PC-3 (cell line): ENCODE results near the gene ATXN2L. TPM values are rescaled to one million over a fixed set of nuclear protein-coding genes. Genes with fewer than 3 reads are reported as not detected.

Experiments used
- ATAC-seq: fragments of 200-7000 bp; cut with Tn5 transposase; 2 replicates; pipeline ENCODE4 v1.9.1; 2020; ENCODE audit warnings: mild to moderate bottlenecking, moderate library complexity
- BruUV-seq: library from RNA; stranded (reverse); fragments of 400-500 nt; replicated peaks from 2 replicates; lab custom pipeline; 2021; lab: Mats Ljungman, UMichigan
- CTCF ChIA-PET: fragments of 300-600 bp; sonication (Branson Sonifier 250); formaldehyde crosslinking; loops from one replicate; lab custom pipeline; 2022; ENCODE audit warnings: antibody characterized with exemption; lab: Charles Lee
- POLR2A ChIA-PET: fragments of 300-600 bp; sonication (Branson Sonifier 250); formaldehyde crosslinking; loops from one replicate; lab custom pipeline; 2022; ENCODE audit warnings: antibody characterized with exemption; ENCODE audit not compliant: unreplicated experiment; lab: Charles Lee
- DNase-seq: peaks from one replicate; pipeline ENCODE4 v3.0.0-alpha.2; 2015
- H2AFZ ChIP-seq: fragments of 300-600 bp; sonication (generic); 2 replicates; pipeline ENCODE4 v1.6.0; 2016; ENCODE audit warnings: antibody characterized with exemption, low read length
- H3F3A ChIP-seq: fragments of 300-600 bp; sonication (generic); one replicate; pipeline ENCODE4 v1.6.0; 2017; ENCODE audit warnings: antibody characterized with exemption, low read length, control low read depth, mild to moderate bottlenecking; ENCODE audit not compliant: unreplicated experiment
- H3K27ac ChIP-seq: fragments of 300-600 bp; sonication (generic); 2 replicates; pipeline ENCODE4 v1.5.1; 2016; ENCODE audit warnings: mild to moderate bottlenecking, low read length
- H3K27me3 ChIP-seq: fragments of 300-600 bp; sonication (generic); 2 replicates; pipeline ENCODE4 v1.6.1; 2016; ENCODE audit warnings: low read length, mixed read lengths
- H3K36me3 ChIP-seq: fragments of 300-600 bp; sonication (generic); 2 replicates; pipeline ENCODE4 v1.6.1; 2016; ENCODE audit warnings: low read depth, mixed run types, low read length, mixed read lengths
- H3K4me1 ChIP-seq: fragments of 300-600 bp; sonication (generic); 2 replicates; pipeline ENCODE4 v1.5.1; 2016; ENCODE audit warnings: low read length; ENCODE audit not compliant: insufficient read depth
- H3K4me2 ChIP-seq: fragments of 300-600 bp; sonication (generic); 2 replicates; pipeline ENCODE4 v1.6.0; 2016; ENCODE audit warnings: low read length
- H3K4me3 ChIP-seq: fragments of 300-600 bp; sonication (generic); 2 replicates; pipeline ENCODE4 v1.5.1; 2016; ENCODE audit warnings: mild to moderate bottlenecking, low read length, mixed read lengths
- H3K79me2 ChIP-seq: fragments of 300-600 bp; sonication (generic); 2 replicates; pipeline ENCODE4 v1.6.1; 2017; ENCODE audit warnings: low read length, mixed read lengths
- H3K9ac ChIP-seq: fragments of 300-600 bp; sonication (generic); 2 replicates; pipeline ENCODE4 v1.6.0; 2016; ENCODE audit warnings: mild to moderate bottlenecking, low read length
- H3K9me2 ChIP-seq: fragments of 300-600 bp; sonication (generic); replicated peaks from 2 replicates; pipeline ENCODE4 v1.6.1; 2016; ENCODE audit warnings: mixed run types, low read length, mixed read lengths
- H3K9me3 ChIP-seq: fragments of 300-600 bp; sonication (generic); 2 replicates; pipeline ENCODE4 v1.6.1; 2016; ENCODE audit warnings: low read length, mixed read lengths
- H4K20me1 ChIP-seq: fragments of 300-600 bp; sonication (generic); 2 replicates; pipeline ENCODE4 v1.6.1; 2016; ENCODE audit warnings: low read length, mixed read lengths
- EZH2 ChIP-seq: fragments of 300-600 bp; sonication (generic); IDR thresholded peaks from one replicate; pipeline ENCODE4 v1.6.1; 2017; ENCODE audit warnings: antibody characterized with exemption, mild to moderate bottlenecking, low read length; ENCODE audit not compliant: unreplicated experiment
- EZH2phosphoT487 ChIP-seq: fragments of 300-600 bp; sonication (generic); IDR thresholded peaks from 2 replicates; pipeline ENCODE4 v1.6.1; 2018; ENCODE audit warnings: mild to moderate bottlenecking, antibody characterized with exemption, low read length, borderline replicate concordance
- intact Hi-C: fragments of 100-400 bp; cut with micrococcal nuclease; formaldehyde crosslinking; loops from 2 replicates; pipeline ENCODE4 v1.9.0; 2023
- total RNA-seq: library from RNA; depleted of rRNA; stranded (reverse); fragments of >200 nt; gene quantifications from 2 replicates; pipeline ENCODE4 v1.2.3, GENCODE V29; 2014
- TF ChIP-seq, protein P1 (sequence below): fragments of 300-600 bp; sonication (generic); conservative IDR thresholded peaks from 2 replicates; pipeline ENCODE4 v1.5.1; 2017; ENCODE audit warnings: antibody characterized with exemption, low read depth, mild to moderate bottlenecking, low read length

ATXN2L gene
- total RNA-seq, 1 experiment from 2014 or later: 65.8 TPM

DNA sequence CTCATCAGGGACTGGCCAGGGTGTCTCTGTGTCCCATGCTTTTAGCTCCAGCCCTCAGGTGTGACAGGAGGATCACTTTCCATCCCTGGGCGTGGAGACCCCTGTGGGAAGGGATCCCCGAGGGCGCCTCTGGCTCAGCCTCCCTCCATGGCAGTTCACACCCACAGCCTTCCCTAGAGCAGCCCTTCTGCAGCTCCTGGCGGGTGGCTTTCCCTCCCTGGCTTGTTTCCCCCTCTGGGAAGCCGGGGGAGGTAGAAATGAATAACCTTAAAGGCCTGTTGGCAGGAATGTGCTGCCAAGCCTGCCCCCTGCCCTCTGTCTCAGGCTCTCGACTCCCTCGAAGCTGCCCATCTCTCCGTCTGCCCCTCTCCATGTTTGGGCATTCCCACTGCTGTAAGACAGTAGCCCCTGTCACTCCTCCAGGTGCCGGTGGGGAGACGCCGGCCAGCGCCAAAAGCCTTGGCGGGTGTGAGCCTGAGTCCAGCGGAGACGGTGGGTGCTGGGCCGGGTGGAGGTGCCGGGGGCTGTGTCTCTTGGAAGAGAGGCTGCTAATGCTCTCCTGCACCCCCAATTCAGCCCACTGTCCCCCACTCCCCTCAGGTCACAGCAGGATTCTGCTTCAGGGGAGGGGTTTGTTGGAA, 53.3 kb downstream of the ATXN2L start:
- Histone ChIP-seq H3K4me1 (peaks cover 8% of the 10 kb centered on the region; the same call in 1 of the 2 replicates), H4K20me1 (no peaks in the 10 kb centered on the region), H3K4me3 (no peak overlapping the region), H3K9me2 (no peaks in the 10 kb centered on the region), H3K27me3 (no peaks in the 10 kb centered on the region), H3K36me3 (no peaks in the 10 kb centered on the region; the same call in 1 of the 2 replicates), H3K27ac (no peak overlapping the region), H2AFZ (no peak overlapping the region), H3K79me2 (no peaks in the 10 kb centered on the region), H3K4me2 (no peak overlapping the region), H3K9ac (no peak overlapping the region), H3F3A (no peaks in the 10 kb centered on the region), H3K9me3 (no peaks in the 10 kb centered on the region)
- ATAC-seq (no peak), DNase-seq (no peak)
- POLR2A ChIA-PET: no interaction called here
- no TSS peak for BruUV-seq
- no peak for TF ChIP-seq EZH2
- TF ChIP-seq, protein P1, sequence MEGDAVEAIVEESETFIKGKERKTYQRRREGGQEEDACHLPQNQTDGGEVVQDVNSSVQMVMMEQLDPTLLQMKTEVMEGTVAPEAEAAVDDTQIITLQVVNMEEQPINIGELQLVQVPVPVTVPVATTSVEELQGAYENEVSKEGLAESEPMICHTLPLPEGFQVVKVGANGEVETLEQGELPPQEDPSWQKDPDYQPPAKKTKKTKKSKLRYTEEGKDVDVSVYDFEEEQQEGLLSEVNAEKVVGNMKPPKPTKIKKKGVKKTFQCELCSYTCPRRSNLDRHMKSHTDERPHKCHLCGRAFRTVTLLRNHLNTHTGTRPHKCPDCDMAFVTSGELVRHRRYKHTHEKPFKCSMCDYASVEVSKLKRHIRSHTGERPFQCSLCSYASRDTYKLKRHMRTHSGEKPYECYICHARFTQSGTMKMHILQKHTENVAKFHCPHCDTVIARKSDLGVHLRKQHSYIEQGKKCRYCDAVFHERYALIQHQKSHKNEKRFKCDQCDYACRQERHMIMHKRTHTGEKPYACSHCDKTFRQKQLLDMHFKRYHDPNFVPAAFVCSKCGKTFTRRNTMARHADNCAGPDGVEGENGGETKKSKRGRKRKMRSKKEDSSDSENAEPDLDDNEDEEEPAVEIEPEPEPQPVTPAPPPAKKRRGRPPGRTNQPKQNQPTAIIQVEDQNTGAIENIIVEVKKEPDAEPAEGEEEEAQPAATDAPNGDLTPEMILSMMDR: no peak
- TF ChIP-seq EZH2phosphoT487: no peak
- intact Hi-C loops: no loop called here
- CTCF ChIA-PET: no interaction called here

DNA sequence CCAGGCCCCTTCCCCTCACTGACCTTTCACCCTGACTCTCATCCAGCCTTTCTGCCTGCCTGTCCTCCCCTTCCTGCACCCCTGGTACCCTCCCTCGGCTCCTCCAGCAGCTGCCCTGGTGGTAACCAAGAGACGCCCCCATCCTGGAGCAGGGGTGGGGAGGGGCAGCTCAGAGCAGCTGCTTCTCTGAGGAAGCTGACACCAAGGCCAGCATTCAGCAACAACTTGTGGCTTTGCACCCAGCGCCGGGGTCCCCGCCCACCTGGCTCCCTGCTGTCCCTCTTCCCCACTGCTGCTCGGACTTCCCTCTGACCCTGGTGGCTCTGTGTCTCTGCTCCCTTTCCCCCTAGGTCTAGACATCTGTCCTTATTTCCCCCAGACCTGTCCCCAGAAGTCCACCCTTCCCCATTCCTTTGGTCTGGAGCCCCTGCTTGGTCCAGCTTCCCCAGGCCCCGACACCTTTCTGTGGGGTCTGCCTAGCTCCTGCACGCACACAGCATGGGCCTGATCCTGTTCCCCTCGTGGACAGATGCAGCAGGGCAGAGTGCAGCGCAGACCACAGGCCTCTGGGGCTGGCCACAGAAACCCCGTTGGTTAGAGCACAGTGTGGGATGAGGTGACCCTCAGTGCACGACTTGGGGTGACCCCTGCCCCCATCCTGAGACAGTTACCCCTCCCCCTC, 54.3 kb downstream of the ATXN2L start:
- DNase-seq (no peak), ATAC-seq (no peak)
- H2AFZ ChIP-seq: no peak overlapping the region
- H3K9me2 ChIP-seq: no peaks in the 10 kb centered on the region
- H4K20me1 ChIP-seq: no peaks in the 10 kb centered on the region
- no peak overlapping the region for H3K9ac ChIP-seq
- no peak overlapping the region for H3K27ac ChIP-seq
- H3F3A ChIP-seq: no peaks in the 10 kb centered on the region
- intact Hi-C loops: no loop called here
- peaks cover 8% of the 10 kb centered on the region; the same call in 1 of the 2 replicates for H3K4me1 ChIP-seq
- TF ChIP-seq EZH2phosphoT487 (no peak), EZH2 (no peak)
- TF ChIP-seq, protein P1: no peak
- POLR2A ChIA-PET: no interaction called here
- no peak overlapping the region for H3K4me2 ChIP-seq
- CTCF ChIA-PET: no interaction called here
- no peaks in the 10 kb centered on the region for H3K79me2 ChIP-seq
- BruUV-seq: no TSS peak
- H3K4me3 ChIP-seq: no peak overlapping the region
- no peaks in the 10 kb centered on the region; the same call in 1 of the 2 replicates for H3K36me3 ChIP-seq
- no peaks in the 10 kb centered on the region for H3K27me3 ChIP-seq
- no peaks in the 10 kb centered on the region for H3K9me3 ChIP-seq

DNA sequence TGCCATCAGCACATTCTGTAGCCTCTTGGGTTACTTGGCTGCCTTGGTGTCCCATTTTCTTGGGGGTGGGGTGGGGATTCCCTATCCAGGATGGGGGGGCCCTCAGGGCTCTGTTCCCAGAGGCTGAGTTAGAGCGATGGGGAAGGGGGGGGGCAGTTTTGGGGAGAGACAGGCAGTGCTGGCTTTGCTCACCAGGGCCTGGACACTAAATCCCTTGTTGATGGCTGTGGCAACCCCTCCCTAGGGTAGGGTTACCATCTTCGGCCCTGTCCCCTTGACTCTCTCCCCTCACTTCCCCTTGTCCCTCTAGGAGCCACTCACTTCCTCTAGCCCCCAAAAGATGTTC, 54.8 kb downstream of the ATXN2L start:
- H3K4me2 ChIP-seq: no peak overlapping the region
- H4K20me1 ChIP-seq: no peaks in the 10 kb centered on the region
- no peak overlapping the region for H3K27ac ChIP-seq
- H3K36me3 ChIP-seq: no peaks in the 10 kb centered on the region; the same call in 1 of the 2 replicates
- H3K27me3 ChIP-seq: no peaks in the 10 kb centered on the region
- CTCF ChIA-PET: no interaction called here
- no peaks in the 10 kb centered on the region for H3K9me3 ChIP-seq
- no peak overlapping the region for H3K4me3 ChIP-seq
- POLR2A ChIA-PET: no interaction called here
- no peak for TF ChIP-seq EZH2
- no peak for TF ChIP-seq EZH2phosphoT487
- TF ChIP-seq, protein P1: no peak
- no peaks in the 10 kb centered on the region for H3K79me2 ChIP-seq
- H3K9me2 ChIP-seq: no peaks in the 10 kb centered on the region
- no peak for DNase-seq
- H2AFZ ChIP-seq: no peak overlapping the region
- ATAC-seq: no peak
- intact Hi-C loops: no loop called here
- H3K9ac ChIP-seq: no peak overlapping the region
- H3K4me1 ChIP-seq: peaks cover 8% of the 10 kb centered on the region; the same call in 1 of the 2 replicates
- no peaks in the 10 kb centered on the region for H3F3A ChIP-seq
- no TSS peak for BruUV-seq
